GM12873 (cell line): ENCODE results near the gene BAIAP2L2.

Source experiments
- CTCF ChIP-seq: IDR thresholded peaks from 2 replicates; pipeline ENCODE4 v1.5.1; 2012; ENCODE audit warnings: low read depth, mild to moderate bottlenecking, moderate library complexity, low read length, control low read depth; ENCODE audit not compliant: insufficient read depth; ENCODE audit errors: missing control alignments

BAIAP2L2 gene

GRCh38 chr22:38040953-38041759 is 69.3 kb downstream of the BAIAP2L2 start:
- TF ChIP-seq CTCF: no peak

GRCh38 chr22:38038890-38039812 is 71.3 kb downstream of the BAIAP2L2 start:
- no peak for TF ChIP-seq CTCF

GRCh38 chr22:38038426-38038825 is 72.1 kb downstream of the BAIAP2L2 start:
- TF ChIP-seq CTCF: no peak

- TF ChIP-seq CTCF: no peak
Observed at GRCh38 chr22:38036392-38037062, 74.0 kb downstream of the BAIAP2L2 start.

- TF ChIP-seq CTCF: no peak
Observed at GRCh38 chr22:38035530-38035885, 75.0 kb downstream of the BAIAP2L2 start.
